Measurements from ENCODE around the gene NPHP4.

The NPHP4 gene

GRCh38 chr1:5839161-5839880, 152.9 kb downstream of the NPHP4 start:
- DNase-seq = no peak
- no peak for TF ChIP-seq CTCF (IDR thresholded peaks at IDR 0.05)
- Mint-ChIP-seq H3K4me3 (no peak overlapping the region), H3K36me3 (ENCODE audit: low read depth) (no peaks in the 10 kb centered on the region), H3K27ac (peak overlapping the region; percentile 33), H3K4me1 (peaks cover 7% of the 10 kb centered on the region), H3K27me3 (ENCODE audit: low read depth, poor library complexity) (peaks cover 9% of the 10 kb centered on the region), H3K9me3 (no peaks in the 10 kb centered on the region)

DNA sequence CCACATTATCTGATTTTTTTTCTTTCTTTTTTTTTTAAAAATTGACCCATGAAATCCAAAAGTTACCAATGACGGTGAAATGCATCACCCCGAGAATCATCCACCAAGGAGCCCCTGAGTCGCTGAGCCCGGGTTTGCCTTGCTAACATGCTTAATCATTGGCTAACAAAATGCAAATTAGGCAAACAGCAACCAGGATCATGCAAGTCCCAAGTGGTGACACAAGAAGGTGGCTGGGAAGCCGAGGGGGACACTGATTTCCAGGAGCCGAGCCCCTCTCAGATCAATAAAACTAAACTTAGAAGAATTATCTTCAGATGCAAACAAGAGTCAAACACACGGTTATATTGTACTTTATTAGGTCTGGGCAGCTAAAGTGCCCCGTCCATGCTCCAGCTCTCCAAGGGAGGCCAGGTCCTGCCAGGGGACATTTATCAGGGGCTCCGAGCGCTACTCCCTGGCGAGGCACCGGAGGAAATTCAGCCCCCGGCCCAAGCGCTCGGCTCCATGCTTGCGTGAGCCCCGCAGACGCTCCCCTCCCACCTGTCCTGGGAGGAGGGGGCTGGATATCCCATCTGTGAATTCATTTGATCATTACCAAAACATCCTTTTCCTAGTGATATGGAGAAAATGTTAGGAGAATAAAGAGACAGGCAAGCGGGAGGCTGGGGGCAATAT, 154.1 kb downstream of the NPHP4 start:
- DNase-seq = no peak
- H3K27ac Mint-ChIP-seq = no peak overlapping the region
- no peaks in the 10 kb centered on the region for H3K36me3 Mint-ChIP-seq (ENCODE audit: low read depth)

DNA sequence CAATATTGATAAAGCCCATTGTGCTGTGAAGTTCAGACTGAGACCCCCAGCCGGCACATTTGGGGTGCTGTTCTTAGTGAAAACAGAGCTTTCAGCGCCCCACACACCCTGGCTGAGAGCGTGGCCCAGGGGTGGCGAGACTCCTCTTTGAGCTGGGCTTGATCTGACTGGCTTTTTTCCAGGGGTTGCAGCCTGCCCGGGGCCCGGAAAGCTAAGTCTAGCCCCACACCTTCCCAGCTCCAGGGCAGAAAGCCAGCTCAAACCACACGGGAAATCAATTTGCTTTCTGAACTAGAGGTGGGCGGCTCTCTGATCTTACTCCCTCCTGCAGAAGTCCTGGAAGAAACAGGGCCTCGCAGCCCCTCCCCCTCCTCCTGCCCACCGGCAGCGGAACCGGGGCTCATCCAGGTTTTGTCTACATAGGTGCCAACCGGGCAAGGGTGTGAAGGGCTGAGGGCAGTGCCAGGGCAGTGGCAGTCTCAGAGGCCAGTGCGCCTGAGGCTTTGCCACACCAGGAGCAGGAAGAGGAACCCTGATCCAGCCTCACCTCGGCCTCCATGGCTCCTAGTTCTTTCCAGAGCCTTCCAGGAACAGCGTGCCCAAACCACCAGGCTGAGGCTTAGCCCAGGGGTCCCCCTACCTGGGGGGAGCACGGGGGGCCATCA, 155.3 kb downstream of the NPHP4 start:
- peaks cover 12% of the 10 kb centered on the region for H3K4me1 Mint-ChIP-seq
- no peaks in the 10 kb centered on the region for H3K9me3 Mint-ChIP-seq
- no peaks in the 10 kb centered on the region for H3K36me3 Mint-ChIP-seq (ENCODE audit: low read depth)
- H3K27me3 Mint-ChIP-seq (ENCODE audit: low read depth, poor library complexity) = peaks cover 9% of the 10 kb centered on the region
- no peak overlapping the region for H3K4me3 Mint-ChIP-seq
- no peak for DNase-seq
- H3K27ac Mint-ChIP-seq = no peak overlapping the region
- TF ChIP-seq CTCF (IDR thresholded peaks at IDR 0.05) = no peak

More for the DNA sequence above, 154.1 kb downstream of the NPHP4 start:
- Mint-ChIP-seq H3K4me1 (peaks cover 7% of the 10 kb centered on the region), H3K27me3 (ENCODE audit: low read depth, poor library complexity) (peaks cover 5% of the 10 kb centered on the region), H3K4me3 (no peak overlapping the region), H3K9me3 (no peaks in the 10 kb centered on the region)
- no peak for TF ChIP-seq CTCF (IDR thresholded peaks at IDR 0.05)

- no peaks in the 10 kb centered on the region for H3K9me3 Mint-ChIP-seq
- no peak for TF ChIP-seq CTCF (IDR thresholded peaks at IDR 0.05)
- peaks cover 13% of the 10 kb centered on the region for H3K27me3 Mint-ChIP-seq (ENCODE audit: low read depth, poor library complexity)
- peaks cover 12% of the 10 kb centered on the region for H3K4me1 Mint-ChIP-seq
- H3K36me3 Mint-ChIP-seq (ENCODE audit: low read depth) = no peaks in the 10 kb centered on the region
- peak overlapping the region; percentile 88 for H3K27ac Mint-ChIP-seq
- DNase-seq = no peak
- H3K4me3 Mint-ChIP-seq = no peak overlapping the region
Observed at GRCh38 chr1:5835179-5835562, 157.1 kb downstream of the NPHP4 start.

DNA sequence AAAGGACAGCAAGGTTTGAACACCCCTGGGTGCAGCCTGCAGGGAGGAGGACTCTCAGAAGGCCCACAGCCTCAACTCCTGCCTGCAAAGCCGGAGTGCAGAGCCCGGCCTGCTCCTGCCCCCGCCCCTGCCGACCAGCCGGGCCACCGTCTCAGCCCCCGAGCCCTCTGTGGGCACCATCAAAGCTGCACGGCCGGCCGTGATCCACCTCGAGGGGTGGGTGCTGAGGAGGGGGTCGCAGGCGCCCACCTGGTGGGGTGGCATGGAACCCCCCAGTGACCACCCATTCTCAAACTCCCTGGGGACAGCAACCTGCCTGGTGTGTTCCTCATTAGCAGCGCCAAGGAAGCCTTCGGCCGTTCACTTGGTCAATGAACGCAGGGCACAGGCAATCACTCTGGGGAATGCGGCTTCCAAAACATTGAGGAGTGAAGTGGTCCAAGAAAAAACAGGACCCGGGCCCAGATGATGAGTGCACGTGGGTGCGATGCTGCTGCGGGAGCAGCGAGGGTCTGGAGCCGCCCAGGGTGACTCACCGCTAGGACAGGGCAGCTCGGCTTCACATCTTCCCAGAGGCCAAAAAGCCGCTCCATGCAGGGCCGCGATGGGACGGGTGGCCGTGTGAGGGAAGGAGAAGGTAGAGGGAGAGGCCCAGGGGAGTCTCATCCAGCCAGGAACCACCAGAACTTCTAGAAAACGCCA, 157.6 kb downstream of the NPHP4 start:
- H3K27me3 Mint-ChIP-seq (ENCODE audit: low read depth, poor library complexity) = peaks cover 13% of the 10 kb centered on the region
- no peak overlapping the region for H3K27ac Mint-ChIP-seq
- H3K4me3 Mint-ChIP-seq = no peak overlapping the region
- H3K9me3 Mint-ChIP-seq = no peaks in the 10 kb centered on the region
- DNase-seq = no peak
- peaks cover 12% of the 10 kb centered on the region for H3K4me1 Mint-ChIP-seq
- no peak for TF ChIP-seq CTCF (IDR thresholded peaks at IDR 0.05)
- H3K36me3 Mint-ChIP-seq (ENCODE audit: low read depth) = no peaks in the 10 kb centered on the region
